BE2C (cell line): ENCODE data around the gene CROCC2. TPM values are rescaled to one million over a fixed set of nuclear protein-coding genes. Genes with fewer than 3 reads are reported as not detected.

Experiments used
- DNase-seq: peaks from one replicate; pipeline ENCODE4 v3.0.0-alpha.2; 2020
- H3K27me3 ChIP-seq: fragments of 250-450 bp; sonication (Bioruptor Pico); 2 replicates; pipeline ENCODE4 v1.5.1; 2020; ENCODE audit warnings: mild to moderate bottlenecking
- H3K36me3 ChIP-seq: fragments of 250-450 bp; sonication (Bioruptor Pico); 2 replicates; pipeline ENCODE4 v1.5.1; 2020; ENCODE audit warnings: mild to moderate bottlenecking
- H3K4me1 ChIP-seq: fragments of 250-450 bp; sonication (Bioruptor Pico); 2 replicates; pipeline ENCODE4 v1.5.1; 2020
- H3K4me3 ChIP-seq: 2 replicates; pipeline ENCODE4 v1.5.1; 2011; ENCODE audit warnings: low read depth, low read length
- H3K9me3 ChIP-seq: fragments of 250-450 bp; sonication (Bioruptor Pico); 2 replicates; pipeline ENCODE4 v1.5.1; 2020
- polyA plus RNA-seq: library from polyadenylated mRNA; unstranded; fragments of >200 nt; gene quantifications from one replicate; pipeline ENCODE4 v1.2.1, GENCODE V29; 2012; ENCODE audit warnings: low read depth, missing spikeins; ENCODE audit not compliant: insufficient read length, insufficient read depth
- TF ChIP-seq, protein P1 (sequence below): IDR thresholded peaks from 2 replicates; pipeline ENCODE4 v1.5.1; 2012; ENCODE audit warnings: mild to moderate bottlenecking, low read depth, low read length

CROCC2 gene
- not detected for polyA plus RNA-seq

DNA sequence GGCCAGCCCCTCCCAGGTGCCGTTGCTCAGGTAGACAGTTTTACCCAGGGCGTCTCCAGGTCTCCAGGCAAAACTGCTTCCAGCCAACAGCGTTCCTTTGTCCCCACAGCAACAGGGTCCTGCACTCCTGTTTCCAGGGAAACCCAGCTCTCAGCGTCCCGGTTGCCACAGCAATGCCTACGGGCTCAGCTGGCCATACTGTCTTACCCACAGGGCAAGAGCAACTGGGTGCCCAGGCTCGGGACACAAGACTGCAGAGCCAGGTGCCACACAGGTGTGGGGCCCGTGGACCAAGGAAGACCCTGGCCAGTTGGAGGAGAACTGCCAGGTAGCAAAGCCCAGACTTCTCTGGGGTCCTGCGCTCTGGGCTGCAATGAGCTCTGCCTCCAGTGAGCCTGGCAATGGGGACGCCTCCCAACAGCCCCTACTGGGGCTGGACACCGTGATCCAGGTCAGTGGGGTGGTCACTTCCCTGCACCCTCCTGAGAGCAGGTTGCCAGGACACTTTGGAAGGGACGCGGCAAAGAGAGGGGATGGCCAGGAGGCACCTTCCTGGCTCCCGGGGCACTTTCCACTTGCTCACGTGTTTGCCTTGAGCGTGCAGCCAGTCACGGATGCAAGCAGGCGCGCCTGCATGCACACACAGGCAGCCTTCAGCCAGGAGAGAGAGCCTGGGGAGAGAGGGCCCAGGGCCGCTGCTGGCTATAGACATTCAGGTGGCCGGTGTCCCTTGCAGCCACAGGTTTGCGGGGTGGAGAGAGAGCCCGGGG is at the start of gene CROCC2:
CROCC2 (plus strand) TSS at position 196 of the 770 bp plus-strand sequence; CDS start at position 374, 178 bp downstream.
- TF ChIP-seq, protein P1, sequence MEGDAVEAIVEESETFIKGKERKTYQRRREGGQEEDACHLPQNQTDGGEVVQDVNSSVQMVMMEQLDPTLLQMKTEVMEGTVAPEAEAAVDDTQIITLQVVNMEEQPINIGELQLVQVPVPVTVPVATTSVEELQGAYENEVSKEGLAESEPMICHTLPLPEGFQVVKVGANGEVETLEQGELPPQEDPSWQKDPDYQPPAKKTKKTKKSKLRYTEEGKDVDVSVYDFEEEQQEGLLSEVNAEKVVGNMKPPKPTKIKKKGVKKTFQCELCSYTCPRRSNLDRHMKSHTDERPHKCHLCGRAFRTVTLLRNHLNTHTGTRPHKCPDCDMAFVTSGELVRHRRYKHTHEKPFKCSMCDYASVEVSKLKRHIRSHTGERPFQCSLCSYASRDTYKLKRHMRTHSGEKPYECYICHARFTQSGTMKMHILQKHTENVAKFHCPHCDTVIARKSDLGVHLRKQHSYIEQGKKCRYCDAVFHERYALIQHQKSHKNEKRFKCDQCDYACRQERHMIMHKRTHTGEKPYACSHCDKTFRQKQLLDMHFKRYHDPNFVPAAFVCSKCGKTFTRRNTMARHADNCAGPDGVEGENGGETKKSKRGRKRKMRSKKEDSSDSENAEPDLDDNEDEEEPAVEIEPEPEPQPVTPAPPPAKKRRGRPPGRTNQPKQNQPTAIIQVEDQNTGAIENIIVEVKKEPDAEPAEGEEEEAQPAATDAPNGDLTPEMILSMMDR: no peak
- Histone ChIP-seq H3K4me3 (no peak within 1 kb of the TSS; the same call in 1 of the 2 replicates), H3K36me3 (no peaks in the 10 kb centered on the region), H3K4me1 (no peaks in the 10 kb centered on the region), H3K9me3 (no peaks in the 10 kb centered on the region), H3K27me3 (no peaks in the 10 kb centered on the region)
- DNase-seq: no peak

DNA sequence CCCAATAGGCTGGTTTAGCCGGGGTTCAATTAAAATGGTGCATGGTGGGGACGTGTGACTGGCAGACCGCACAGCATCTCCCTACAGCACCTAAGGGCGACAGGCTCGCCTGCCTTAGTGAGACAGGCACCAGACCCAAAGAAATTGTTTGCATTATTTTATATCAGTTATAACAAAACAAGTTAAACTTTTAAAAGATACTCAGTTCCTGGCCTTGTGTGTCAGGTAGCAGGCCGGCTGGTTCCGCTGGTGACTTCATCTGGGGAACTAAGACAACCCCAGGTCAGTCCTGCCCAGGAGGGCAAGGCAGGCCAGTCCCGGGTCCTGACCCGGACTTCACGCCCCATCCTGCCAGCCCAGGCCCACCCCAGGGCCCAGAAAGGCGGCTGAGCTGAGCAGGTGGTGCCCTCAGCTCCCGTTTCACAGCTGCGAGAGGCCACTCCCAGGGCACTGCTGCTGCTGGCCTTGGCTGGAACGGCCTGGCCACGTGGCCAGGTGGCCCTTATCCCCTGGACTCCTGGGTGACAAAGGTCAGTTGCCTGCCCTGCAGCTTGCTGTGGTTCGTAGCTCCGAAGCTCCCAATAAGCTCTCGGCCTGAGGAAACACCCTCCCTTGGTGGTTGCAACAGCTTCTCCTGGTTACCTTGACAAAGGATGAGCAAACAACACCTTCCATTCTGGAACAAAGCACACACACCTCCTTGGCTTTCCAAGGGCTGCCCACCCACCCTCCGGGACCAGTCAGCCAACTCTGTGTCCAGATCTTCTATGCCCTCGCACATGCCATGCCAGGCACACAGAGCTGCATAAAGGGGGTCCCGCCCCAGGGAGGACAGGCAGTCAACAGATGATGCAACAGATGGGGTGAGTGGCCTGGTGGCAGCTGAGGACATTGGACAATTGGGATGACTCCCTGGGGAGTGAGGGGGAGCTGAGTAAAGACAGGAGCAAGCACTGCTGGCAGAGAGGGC is 48.8 kb upstream of the CROCC2 start:
- TF ChIP-seq, protein P1: no peak
- Histone ChIP-seq H3K9me3 (no peaks in the 10 kb centered on the region), H3K4me1 (no peaks in the 10 kb centered on the region), H3K36me3 (no peaks in the 10 kb centered on the region), H3K4me3 (no peak overlapping the region), H3K27me3 (no peaks in the 10 kb centered on the region)
- DNase-seq: no peak

DNA sequence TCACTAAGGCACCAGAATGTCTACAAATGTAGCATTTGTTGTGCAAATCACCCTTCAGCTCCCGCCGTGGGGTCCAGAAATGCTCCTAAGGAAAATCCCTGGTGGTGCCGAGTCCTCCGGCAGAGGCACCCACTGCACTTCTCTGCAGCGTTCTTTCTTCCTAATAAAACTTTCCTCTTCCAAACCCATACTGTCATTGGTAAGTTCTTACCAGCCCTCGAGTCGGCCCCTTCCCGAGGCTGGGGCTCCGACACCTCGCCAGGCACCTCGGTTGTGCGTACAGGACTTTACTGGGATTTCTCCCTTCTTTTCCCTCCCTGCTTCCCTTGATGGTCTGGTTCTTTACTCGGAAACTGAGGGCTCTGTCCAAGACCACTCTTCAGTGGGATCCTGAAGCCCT is 47.8 kb upstream of the CROCC2 start:
- TF ChIP-seq, protein P1: no peak
- H3K4me1 ChIP-seq: no peaks in the 10 kb centered on the region
- DNase-seq: no peak

DNA sequence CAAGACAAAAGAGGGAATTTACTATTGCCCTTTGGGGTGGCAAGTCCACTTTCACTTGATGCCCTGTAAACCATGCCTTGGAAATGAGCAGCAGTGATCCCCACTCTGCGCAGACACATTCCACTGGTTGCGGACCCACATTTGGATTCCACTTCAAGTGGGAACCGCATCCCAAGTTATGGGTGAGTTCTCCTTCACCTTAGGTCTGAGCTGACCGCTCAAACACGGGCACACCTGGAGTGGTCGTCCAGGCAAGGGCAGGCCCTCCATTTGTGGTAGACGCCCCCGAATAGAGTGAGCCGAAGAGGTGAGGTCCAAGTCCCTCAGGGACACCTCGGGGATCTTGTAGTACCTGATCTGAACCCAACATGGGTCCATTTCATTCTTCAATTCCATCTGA is 47.3 kb upstream of the CROCC2 start:
- TF ChIP-seq, protein P1: no peak
- no peaks in the 10 kb centered on the region for H3K4me1 ChIP-seq
- no peaks in the 10 kb centered on the region for H3K9me3 ChIP-seq
- no peak overlapping the region for H3K4me3 ChIP-seq
- no peaks in the 10 kb centered on the region for H3K36me3 ChIP-seq
- peaks cover 3% of the 10 kb centered on the region; the same call in 1 of the 2 replicates for H3K27me3 ChIP-seq
- DNase-seq: no peak

More for the DNA sequence above, 47.8 kb upstream of the CROCC2 start:
- Histone ChIP-seq H3K4me3 (no peak overlapping the region), H3K9me3 (no peaks in the 10 kb centered on the region), H3K36me3 (no peaks in the 10 kb centered on the region), H3K27me3 (peaks cover 3% of the 10 kb centered on the region; the same call in 1 of the 2 replicates)

DNA sequence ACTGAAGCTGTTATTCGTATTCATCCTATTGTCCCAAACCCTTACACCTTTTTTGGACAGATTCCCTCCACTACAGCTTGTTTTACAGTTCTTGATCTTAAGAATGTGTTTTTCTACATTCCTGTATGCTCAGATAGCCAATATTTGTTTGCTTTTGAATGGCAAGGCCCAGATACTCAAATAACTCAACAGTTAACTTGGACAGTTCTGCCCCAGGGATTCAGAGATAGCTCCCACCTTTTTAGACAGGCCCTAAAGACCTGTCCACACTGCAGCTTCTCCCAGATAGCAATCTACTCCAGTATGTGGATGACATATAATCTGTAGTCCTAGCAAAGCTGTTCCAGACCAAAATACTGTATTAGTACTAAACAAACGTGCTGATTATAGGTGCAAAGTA is 44.6 kb upstream of the CROCC2 start:
- TF ChIP-seq, protein P1: no peak
- no peaks in the 10 kb centered on the region for H3K4me1 ChIP-seq
- peaks cover 3% of the 10 kb centered on the region; the same call in 1 of the 2 replicates for H3K27me3 ChIP-seq
- H3K9me3 ChIP-seq: no peaks in the 10 kb centered on the region
- no peak for DNase-seq
- H3K36me3 ChIP-seq: no peaks in the 10 kb centered on the region
- no peak overlapping the region for H3K4me3 ChIP-seq
